DMS53 treated with DMSO at 0.1 percent for 48 hours (cell line): Measurements from ENCODE around the gene CACNA2D1.

ENCODE experiments used
- DNase-seq: peaks from one replicate; lab custom pipeline; 2025; ENCODE audit not compliant: unreplicated experiment; lab: John Stamatoyannopoulos, UW

CACNA2D1 gene

GRCh38 chr7:82126576-82126975 lies 317.0 kb downstream of the CACNA2D1 start:
- no peak for DNase-seq

GRCh38 chr7:82124445-82124844 lies 319.1 kb downstream of the CACNA2D1 start:
- DNase-seq: no peak

- DNase-seq: no peak
Measured at GRCh38 chr7:82122275-82122674, 321.3 kb downstream of the CACNA2D1 start.

GRCh38 chr7:82114237-82114636 lies 329.3 kb downstream of the CACNA2D1 start:
- no peak for DNase-seq

- DNase-seq: no peak
Measured at GRCh38 chr7:82110146-82110840, 333.3 kb downstream of the CACNA2D1 start.

- no peak for DNase-seq
Measured at GRCh38 chr7:82109288-82109687, 334.3 kb downstream of the CACNA2D1 start.

- no peak for DNase-seq
Measured at GRCh38 chr7:82106201-82106600, 337.4 kb downstream of the CACNA2D1 start.

- peak; percentile 84 for DNase-seq
Measured at GRCh38 chr7:82105463-82105862, 338.1 kb downstream of the CACNA2D1 start.

- no peak for DNase-seq
Measured at GRCh38 chr7:82098414-82098813, 345.2 kb downstream of the CACNA2D1 start.

- no peak for DNase-seq
Measured at GRCh38 chr7:82091126-82091684, 352.4 kb downstream of the CACNA2D1 start.

- no peak for DNase-seq
Measured at GRCh38 chr7:82087099-82087498, 356.5 kb downstream of the CACNA2D1 start.

- DNase-seq: no peak
Measured at GRCh38 chr7:82085116-82085515, 358.5 kb downstream of the CACNA2D1 start.

- no peak for DNase-seq
Measured at GRCh38 chr7:82081644-82082224, 361.8 kb downstream of the CACNA2D1 start.

GRCh38 chr7:82080254-82080927 lies 363.2 kb downstream of the CACNA2D1 start:
- no peak for DNase-seq

- DNase-seq: no peak
Measured at GRCh38 chr7:82079527-82079926, 364.1 kb downstream of the CACNA2D1 start.

GRCh38 chr7:82078807-82079206 lies 364.8 kb downstream of the CACNA2D1 start:
- DNase-seq: no peak

GRCh38 chr7:82071468-82071867 lies 372.1 kb downstream of the CACNA2D1 start:
- DNase-seq: no peak

GRCh38 chr7:82067628-82068264 lies 375.8 kb downstream of the CACNA2D1 start:
- DNase-seq: peak; percentile 84

- no peak for DNase-seq
Measured at GRCh38 chr7:82057476-82057875, 386.1 kb downstream of the CACNA2D1 start.

GRCh38 chr7:82056282-82056681 lies 387.3 kb downstream of the CACNA2D1 start:
- DNase-seq: no peak

- no peak for DNase-seq
Measured at GRCh38 chr7:82054544-82054943, 389.0 kb downstream of the CACNA2D1 start.
